Psoas muscle (tissue), 8 donors: ENCODE data around the gene ZYX. TPM values are rescaled to one million over a fixed set of nuclear protein-coding genes. Genes with fewer than 3 reads are reported as not detected.

ENCODE experiments used
- ATAC-seq, 4 donors: fragments of 200-7000 bp; cut with Tn5 transposase; one replicate each; pipeline ENCODE4 v1.9.1; 2020; ENCODE audit warnings: moderate library complexity in 3 of 4, mild to moderate bottlenecking in 2 of 4
- DNase-seq, 2 donors: peaks; one replicate each; pipeline ENCODE4 v3.0.0-alpha.2; 2020
- H3K27ac ChIP-seq: fragments of 200-600 bp; one replicate; pipeline ENCODE4 v1.8.0; 2022
- H3K27me3 ChIP-seq, 3 donors: fragments of 200-600 bp in 1 of 3; one replicate each; pipeline versions ENCODE4 v1.6.1 to v1.8.0; 2013 to 2022; ENCODE audit warnings: low read length in 2 of 3, mild to moderate bottlenecking in 2 of 3, moderate library complexity in 1 of 3; ENCODE audit not compliant: insufficient read depth in 3 of 3
- H3K36me3 ChIP-seq, 2 donors: fragments of 200-600 bp in 1 of 2; one replicate each; pipeline versions ENCODE4 v1.6.1 to v1.8.0; 2013 to 2022; ENCODE audit warnings: low read depth in 1 of 2, mild to moderate bottlenecking in 1 of 2, moderate library complexity in 1 of 2; ENCODE audit not compliant: insufficient read depth in 1 of 2
- H3K4me1 ChIP-seq: fragments of 200-600 bp; one replicate; pipeline ENCODE4 v1.8.0; 2022
- H3K4me3 ChIP-seq: fragments of 200-600 bp; one replicate; pipeline ENCODE4 v1.8.0; 2022; ENCODE audit warnings: mild to moderate bottlenecking
- H3K9me3 ChIP-seq: fragments of 200-600 bp; one replicate; pipeline ENCODE4 v1.8.0; 2022
- WGBS, 3 donors: extraction: QIAGEN DNeasy Blood & Tissue Kit; methylation state at CpG; one replicate each; pipeline versions ENCODE4 v1.1.6 to v1.1.7; 2013; 5-methylcytosine and 5-hydroxymethylcytosine counted together
- intact Hi-C, 2 donors: fragments of 100-400 bp; cut with DNase I; formaldehyde crosslinking; loops; one replicate each; pipeline versions ENCODE4 v1.11.0 to v1.14.2; 2022
- polyA plus RNA-seq, 3 donors: library from polyadenylated mRNA; stranded (reverse); fragments of 200-250 nt; gene quantifications; one replicate each; pipeline ENCODE4 v1.2.3, GENCODE V29; 2013
- total RNA-seq, 4 donors: library from RNA; stranded (reverse); fragmentation: NEBNext Ultra II Directional in 2 of 4; extraction: Animal tissue kit (Norgen Biotek cat#: 25700) in 2 of 4; gene quantifications; one replicate each; pipeline versions ENCODE4 v1.2.1 to v1.2.4, GENCODE V29; 2021 to 2023
- TF ChIP-seq, protein P1 (sequence below): fragments of 200-600 bp; IDR thresholded peaks from one replicate; pipeline ENCODE4 v1.8.0; 2022; ENCODE audit warnings: antibody characterized with exemption
- donor health status: healthy with polysubstance abuse.
- donor health status: DM: no; HTN: no; CAD: no; lungs with moderate emphysema.
- donor health status: Bipolar disorder and iron deficiency.
- donor health status: healthy.
- donor health status: DM: yes; HTN: yes; CAD: no.
- donor health status: DM: no; HTN: no; CAD: no.
- donor health status: DM: no; HTN: no; CAD: no.
- donor health status: DM: yes; HTN: yes; CAD: no.

The ZYX gene
- total and polyA plus RNA-seq, 7 donors: 34.4 to 215 (median 84.1) TPM

DNA sequence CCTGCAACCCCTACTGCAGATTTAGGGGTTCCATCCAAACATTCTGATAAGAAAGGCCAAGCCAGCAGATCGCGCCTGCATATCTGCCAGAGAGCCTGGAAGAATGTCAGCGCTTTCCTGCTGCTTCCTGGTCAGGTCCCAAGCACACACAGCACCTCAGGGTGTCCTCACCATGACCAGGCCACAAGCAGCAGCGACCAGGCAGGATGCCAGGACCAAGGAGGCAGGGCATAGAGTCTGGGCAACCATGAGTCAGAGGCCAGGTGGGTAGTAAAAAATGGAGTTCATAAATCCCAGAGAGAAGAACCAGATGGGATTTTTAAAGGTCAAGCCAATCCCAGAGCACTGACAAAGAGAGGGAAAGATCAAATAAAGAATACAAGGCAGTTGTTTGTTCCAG lies 13.2 kb upstream of the ZYX start:
- no peak overlapping the region for H3K27ac ChIP-seq
- ATAC-seq (no peak), DNase-seq (no peak)
- H3K4me3 ChIP-seq: no peak overlapping the region
- intact Hi-C loops: no loop called here
- no peaks in the 10 kb centered on the region for H3K36me3 ChIP-seq
- H3K27me3 ChIP-seq: peaks cover 0 to 22% (median 5%) of the 10 kb centered on the region in 3 donors
- no peaks in the 10 kb centered on the region for H3K9me3 ChIP-seq
- no peaks in the 10 kb centered on the region for H3K4me1 ChIP-seq
- TF ChIP-seq, protein P1, sequence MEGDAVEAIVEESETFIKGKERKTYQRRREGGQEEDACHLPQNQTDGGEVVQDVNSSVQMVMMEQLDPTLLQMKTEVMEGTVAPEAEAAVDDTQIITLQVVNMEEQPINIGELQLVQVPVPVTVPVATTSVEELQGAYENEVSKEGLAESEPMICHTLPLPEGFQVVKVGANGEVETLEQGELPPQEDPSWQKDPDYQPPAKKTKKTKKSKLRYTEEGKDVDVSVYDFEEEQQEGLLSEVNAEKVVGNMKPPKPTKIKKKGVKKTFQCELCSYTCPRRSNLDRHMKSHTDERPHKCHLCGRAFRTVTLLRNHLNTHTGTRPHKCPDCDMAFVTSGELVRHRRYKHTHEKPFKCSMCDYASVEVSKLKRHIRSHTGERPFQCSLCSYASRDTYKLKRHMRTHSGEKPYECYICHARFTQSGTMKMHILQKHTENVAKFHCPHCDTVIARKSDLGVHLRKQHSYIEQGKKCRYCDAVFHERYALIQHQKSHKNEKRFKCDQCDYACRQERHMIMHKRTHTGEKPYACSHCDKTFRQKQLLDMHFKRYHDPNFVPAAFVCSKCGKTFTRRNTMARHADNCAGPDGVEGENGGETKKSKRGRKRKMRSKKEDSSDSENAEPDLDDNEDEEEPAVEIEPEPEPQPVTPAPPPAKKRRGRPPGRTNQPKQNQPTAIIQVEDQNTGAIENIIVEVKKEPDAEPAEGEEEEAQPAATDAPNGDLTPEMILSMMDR: no peak
- WGBS, 3 donors: 76 to 86% (median 84%) methylated on average over 4 of the region's 4 CpGs

- ATAC-seq: no peak
- intact Hi-C loops: no loop called here
Measured at GRCh38 chr7:143368387-143368786, 12.8 kb upstream of the ZYX start.

GRCh38 chr7:143369678-143370651 lies 11.2 kb upstream of the ZYX start:
- ATAC-seq (no peak), DNase-seq (no peak)
- Histone ChIP-seq H3K9me3 (no peaks in the 10 kb centered on the region), H3K4me3 (no peak overlapping the region), H3K36me3 (no peaks in the 10 kb centered on the region), H3K4me1 (no peaks in the 10 kb centered on the region), H3K27ac (no peak overlapping the region), H3K27me3 (peaks cover 0 to 5% (median 0%) of the 10 kb centered on the region in 3 donors)
- intact Hi-C loops: no loop called here
- TF ChIP-seq, protein P1: no peak
- WGBS, 3 donors: 84 to 87% (median 86%) methylated on average over 12 of the region's 12 CpGs

More at GRCh38 chr7:143368387-143368786, 12.8 kb upstream of the ZYX start:
- H3K36me3 ChIP-seq: no peaks in the 10 kb centered on the region
- H3K27ac ChIP-seq: no peak overlapping the region
- no peak for DNase-seq
- WGBS, 3 donors: 94 to 98% (median 95%) methylated on average over 1 of the region's 1 CpG
- no peaks in the 10 kb centered on the region for H3K4me1 ChIP-seq
- peaks cover 0 to 18% (median 5%) of the 10 kb centered on the region in 3 donors for H3K27me3 ChIP-seq
- H3K9me3 ChIP-seq: no peaks in the 10 kb centered on the region
- TF ChIP-seq, protein P1: no peak
- no peak overlapping the region for H3K4me3 ChIP-seq

GRCh38 chr7:143372070-143372469 lies 9.1 kb upstream of the ZYX start:
- no peaks in the 10 kb centered on the region for H3K9me3 ChIP-seq
- WGBS, 3 donors: 39 to 53% (median 42%) methylated on average over 4 of the region's 4 CpGs
- TF ChIP-seq, protein P1: no peak
- H3K27ac ChIP-seq: no peak overlapping the region
- no peaks in the 10 kb centered on the region for H3K4me1 ChIP-seq
- intact Hi-C loops: no loop called here
- ATAC-seq: peak; percentile 40 to 66 (median 57)
- H3K27me3 ChIP-seq: no peaks in the 10 kb centered on the region
- H3K36me3 ChIP-seq: no peaks in the 10 kb centered on the region
- DNase-seq: peak; percentile 63 to 77
- no peak overlapping the region for H3K4me3 ChIP-seq
